GM13977 (cell line): ENCODE measurements around the gene CD8B.

Experiments used
- DNase-seq: peaks from one replicate; pipeline ENCODE4 v3.0.0; 2012; ENCODE audit warnings: low spot score
- in situ Hi-C: fragments of 300-500 bp; cut with MboI; formaldehyde crosslinking; loops from one replicate; pipeline ENCODE4 v1.12.0; 2022; ENCODE audit warnings: low sequenced_read_pairs, low pct_unique_long_range_greater_than_20kb, mixed read lengths, inconsistent platforms; ENCODE audit not compliant: unreplicated experiment
- TF ChIP-seq, protein P1 (sequence below): IDR thresholded peaks from 2 replicates; pipeline ENCODE4 v1.5.1; 2012; ENCODE audit warnings: mild to moderate bottlenecking, control low read depth; ENCODE audit not compliant: insufficient read depth; ENCODE audit errors: extremely low read depth, missing control alignments

Gene CD8B

GRCh38 chr2:86768189-86768949 lies 93.3 kb downstream of the CD8B start:
- no peak for DNase-seq
- in situ Hi-C loops, result no loop called here
- TF ChIP-seq, protein P1, sequence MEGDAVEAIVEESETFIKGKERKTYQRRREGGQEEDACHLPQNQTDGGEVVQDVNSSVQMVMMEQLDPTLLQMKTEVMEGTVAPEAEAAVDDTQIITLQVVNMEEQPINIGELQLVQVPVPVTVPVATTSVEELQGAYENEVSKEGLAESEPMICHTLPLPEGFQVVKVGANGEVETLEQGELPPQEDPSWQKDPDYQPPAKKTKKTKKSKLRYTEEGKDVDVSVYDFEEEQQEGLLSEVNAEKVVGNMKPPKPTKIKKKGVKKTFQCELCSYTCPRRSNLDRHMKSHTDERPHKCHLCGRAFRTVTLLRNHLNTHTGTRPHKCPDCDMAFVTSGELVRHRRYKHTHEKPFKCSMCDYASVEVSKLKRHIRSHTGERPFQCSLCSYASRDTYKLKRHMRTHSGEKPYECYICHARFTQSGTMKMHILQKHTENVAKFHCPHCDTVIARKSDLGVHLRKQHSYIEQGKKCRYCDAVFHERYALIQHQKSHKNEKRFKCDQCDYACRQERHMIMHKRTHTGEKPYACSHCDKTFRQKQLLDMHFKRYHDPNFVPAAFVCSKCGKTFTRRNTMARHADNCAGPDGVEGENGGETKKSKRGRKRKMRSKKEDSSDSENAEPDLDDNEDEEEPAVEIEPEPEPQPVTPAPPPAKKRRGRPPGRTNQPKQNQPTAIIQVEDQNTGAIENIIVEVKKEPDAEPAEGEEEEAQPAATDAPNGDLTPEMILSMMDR, result no peak
